Mesothelial cell of epicardium (in vitro differentiated cells): Measurements from ENCODE around the gene FAM124A. TPM values are rescaled to one million over a fixed set of nuclear protein-coding genes. Genes with fewer than 3 reads are reported as not detected.

Source experiments
- DNase-seq, 2 experiments: peaks; one replicate each; pipeline ENCODE4 v3.0.0; 2021; ENCODE audit warnings: low spot score in 2 of 2; ENCODE audit not compliant: unreplicated experiment in 2 of 2
- H3K27ac Mint-ChIP-seq: 2 replicates; pipeline ENCODE4 v1.8.0; 2021; ENCODE audit warnings: mixed read lengths
- H3K27me3 Mint-ChIP-seq: 2 replicates; pipeline ENCODE4 v1.8.0; 2021; ENCODE audit warnings: low read depth, mixed read lengths
- H3K36me3 Mint-ChIP-seq: 2 replicates; pipeline ENCODE4 v1.8.0; 2021; ENCODE audit warnings: mixed read lengths
- H3K4me1 Mint-ChIP-seq: 2 replicates; pipeline ENCODE4 v1.8.0; 2021; ENCODE audit warnings: mixed read lengths
- H3K4me3 Mint-ChIP-seq: 2 replicates; pipeline ENCODE4 v1.8.0; 2021; ENCODE audit warnings: mild to moderate bottlenecking, moderate library complexity, mixed read lengths
- H3K9me3 Mint-ChIP-seq: 2 replicates; pipeline ENCODE4 v1.8.0; 2021; ENCODE audit warnings: mixed read lengths
- CTCF ChIP-seq: fragments of 200-600 bp; sonication (generic); IDR thresholded peaks from one replicate; pipeline ENCODE4 v1.5.0; 2021; ENCODE audit warnings: antibody characterized with exemption; ENCODE audit not compliant: unreplicated experiment
- total RNA-seq: library from RNA; stranded (reverse); gene quantifications from 3 replicates; pipeline ENCODE4 v1.2.1, GENCODE V29; 2021

Gene FAM124A
- total RNA-seq, 1 donor from 2014 or later = 0.78 TPM

DNA sequence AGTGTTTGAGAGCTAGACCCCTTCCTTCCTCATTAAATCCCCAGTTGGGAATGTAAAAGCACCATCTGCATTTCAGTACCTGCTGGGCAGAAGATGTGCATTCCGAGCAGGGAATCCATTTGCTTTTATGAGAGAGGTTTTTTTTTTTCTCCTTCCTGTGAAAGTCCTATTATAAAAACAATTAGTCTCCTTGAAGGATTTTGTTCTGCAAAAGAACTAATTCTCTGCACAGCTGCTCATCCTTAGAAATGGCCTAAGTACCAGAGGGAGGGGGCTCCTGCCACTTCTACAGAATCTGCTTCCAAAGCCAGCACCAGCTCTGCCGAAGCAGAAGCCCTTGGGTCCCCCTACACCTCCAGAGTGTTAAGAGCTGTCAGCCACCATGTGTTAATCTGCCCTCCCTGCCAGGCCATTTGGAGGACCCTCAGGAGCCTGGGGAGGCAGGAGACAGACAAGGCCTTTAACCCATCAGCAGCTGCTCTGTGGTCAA is 80.9 kb downstream of the FAM124A start:
- no peaks in the 10 kb centered on the region for H3K27me3 Mint-ChIP-seq
- no peaks in the 10 kb centered on the region for H3K36me3 Mint-ChIP-seq
- H3K4me3 Mint-ChIP-seq = no peak overlapping the region
- H3K4me1 Mint-ChIP-seq = peaks cover 2% of the 10 kb centered on the region
- H3K27ac Mint-ChIP-seq = no peak overlapping the region
- no peak for DNase-seq
- no peak for TF ChIP-seq CTCF
- no peaks in the 10 kb centered on the region for H3K9me3 Mint-ChIP-seq

- no peaks in the 10 kb centered on the region for H3K27me3 Mint-ChIP-seq
- no peaks in the 10 kb centered on the region for H3K36me3 Mint-ChIP-seq
- no peaks in the 10 kb centered on the region for H3K4me1 Mint-ChIP-seq
- no peak for DNase-seq
- no peak overlapping the region for H3K27ac Mint-ChIP-seq
- H3K9me3 Mint-ChIP-seq = no peaks in the 10 kb centered on the region
- no peak overlapping the region for H3K4me3 Mint-ChIP-seq
- no peak for TF ChIP-seq CTCF
Observed at GRCh38 chr13:51303882-51304281, 81.7 kb downstream of the FAM124A start.

GRCh38 chr13:51305271-51305967 is 83.2 kb downstream of the FAM124A start:
- Mint-ChIP-seq H3K27ac (no peak overlapping the region), H3K4me1 (no peaks in the 10 kb centered on the region), H3K4me3 (no peak overlapping the region), H3K36me3 (no peaks in the 10 kb centered on the region), H3K27me3 (no peaks in the 10 kb centered on the region), H3K9me3 (no peaks in the 10 kb centered on the region)
- DNase-seq = no peak
- no peak for TF ChIP-seq CTCF

GRCh38 chr13:51308781-51309180 is 86.6 kb downstream of the FAM124A start:
- Mint-ChIP-seq H3K4me3 (no peak overlapping the region), H3K27me3 (peaks cover 4% of the 10 kb centered on the region), H3K4me1 (no peaks in the 10 kb centered on the region), H3K27ac (no peak overlapping the region), H3K36me3 (no peaks in the 10 kb centered on the region), H3K9me3 (no peaks in the 10 kb centered on the region)
- TF ChIP-seq CTCF = no peak
- DNase-seq = no peak

DNA sequence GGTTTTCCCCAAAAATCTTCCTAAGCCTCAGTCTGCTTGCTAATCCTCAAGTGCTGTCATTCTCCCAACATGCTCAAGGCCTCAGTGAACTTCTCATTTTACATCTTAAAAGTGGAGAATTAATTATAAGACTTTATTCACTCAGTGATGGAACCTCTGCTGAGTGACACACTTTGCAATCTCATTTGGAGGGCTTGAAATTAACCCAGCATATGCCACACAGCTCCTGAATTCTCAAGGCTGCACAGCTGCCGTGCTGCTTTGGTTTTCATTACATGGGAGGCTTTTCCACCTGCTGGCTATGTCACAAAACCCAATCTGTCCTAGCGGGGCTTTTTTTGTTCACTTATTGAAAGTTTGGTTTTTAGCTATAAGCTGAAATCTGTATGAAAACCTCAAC is 89.0 kb downstream of the FAM124A start:
- H3K9me3 Mint-ChIP-seq = no peaks in the 10 kb centered on the region
- H3K36me3 Mint-ChIP-seq = no peaks in the 10 kb centered on the region
- peaks cover 6% of the 10 kb centered on the region for H3K4me1 Mint-ChIP-seq
- peaks cover 4% of the 10 kb centered on the region for H3K27me3 Mint-ChIP-seq
- DNase-seq = no peak
- H3K4me3 Mint-ChIP-seq = no peak overlapping the region
- H3K27ac Mint-ChIP-seq = no peak overlapping the region
- TF ChIP-seq CTCF = no peak
